NCI-H2029 treated with DMSO at 0.1 percent for 48 hours (cell line): Measurements from ENCODE around the gene ZP1.

Experiments used
- DNase-seq: peaks from one replicate; lab custom pipeline; 2025; lab: John Stamatoyannopoulos, UW

The ZP1 gene

DNA sequence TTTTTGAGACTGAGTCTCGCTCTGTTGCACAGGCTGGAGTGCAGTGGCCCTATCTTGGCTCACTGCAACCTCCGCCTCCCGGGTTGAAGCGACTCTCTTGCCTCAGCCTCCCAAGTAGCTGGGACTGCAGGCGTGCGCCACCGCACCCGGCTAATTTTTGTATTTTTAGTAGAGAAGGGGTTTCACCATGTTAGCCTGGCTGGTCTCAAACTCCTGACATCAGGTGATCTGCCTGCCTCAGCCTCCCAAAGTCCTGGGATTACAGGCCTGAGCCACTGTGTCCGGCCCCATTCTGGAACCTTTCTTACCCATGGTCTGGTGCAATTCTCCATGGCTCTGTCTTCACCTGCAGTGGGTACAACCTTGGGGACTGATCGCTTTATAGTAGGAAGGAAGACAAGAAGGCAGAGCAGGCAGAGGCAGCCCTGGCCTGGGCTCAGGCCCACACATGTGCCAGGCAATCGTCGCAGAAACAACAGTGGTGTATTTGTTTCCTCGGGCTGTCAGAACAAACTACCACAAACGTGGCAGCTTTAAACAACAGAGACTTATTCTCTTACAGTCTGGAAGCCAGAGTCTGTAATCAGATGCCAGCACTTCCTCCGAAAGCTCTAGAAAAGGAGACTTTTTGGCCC, 7.6 kb upstream of the ZP1 start:
- DNase-seq = no peak

DNA sequence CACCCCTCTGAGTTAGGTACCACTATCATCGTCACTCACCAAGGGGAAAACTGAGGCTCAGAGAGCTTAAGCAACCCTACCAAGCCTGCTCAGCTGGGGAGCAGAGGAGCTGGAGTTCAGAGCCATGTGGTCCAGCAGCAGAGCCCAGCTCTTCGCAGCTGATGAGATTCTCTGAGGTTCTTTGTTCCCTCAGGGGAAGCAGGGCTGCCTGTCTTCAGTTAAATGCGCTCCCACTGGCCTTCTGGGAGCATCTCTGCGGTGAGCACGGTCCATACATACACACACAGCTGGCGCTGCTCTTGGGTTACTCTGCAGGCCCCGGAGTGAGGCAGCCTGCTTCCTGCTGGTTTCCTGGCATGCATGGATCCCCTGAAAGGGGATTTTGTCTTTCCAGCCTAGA, 6.4 kb upstream of the ZP1 start:
- DNase-seq = no peak

DNA sequence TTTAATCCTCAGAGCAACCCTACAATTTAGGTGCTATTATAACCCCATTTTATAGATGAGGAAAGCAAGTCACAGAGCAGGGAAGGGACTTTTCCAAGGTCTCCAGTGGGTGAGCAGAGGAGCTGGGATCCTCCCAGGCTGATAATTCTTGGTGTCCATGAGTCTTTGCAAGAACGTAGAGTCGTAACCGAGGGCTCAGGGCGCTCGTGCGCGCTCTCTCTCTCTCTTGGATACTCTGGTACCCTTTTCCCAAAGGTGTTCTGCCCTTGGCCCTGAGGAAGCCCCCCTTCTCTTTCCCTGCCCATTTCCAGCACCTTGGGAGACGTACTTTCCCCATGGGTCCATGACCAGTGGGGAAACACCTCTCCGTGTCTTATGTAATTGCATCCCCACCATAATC, 5.2 kb upstream of the ZP1 start:
- DNase-seq = no peak

DNA sequence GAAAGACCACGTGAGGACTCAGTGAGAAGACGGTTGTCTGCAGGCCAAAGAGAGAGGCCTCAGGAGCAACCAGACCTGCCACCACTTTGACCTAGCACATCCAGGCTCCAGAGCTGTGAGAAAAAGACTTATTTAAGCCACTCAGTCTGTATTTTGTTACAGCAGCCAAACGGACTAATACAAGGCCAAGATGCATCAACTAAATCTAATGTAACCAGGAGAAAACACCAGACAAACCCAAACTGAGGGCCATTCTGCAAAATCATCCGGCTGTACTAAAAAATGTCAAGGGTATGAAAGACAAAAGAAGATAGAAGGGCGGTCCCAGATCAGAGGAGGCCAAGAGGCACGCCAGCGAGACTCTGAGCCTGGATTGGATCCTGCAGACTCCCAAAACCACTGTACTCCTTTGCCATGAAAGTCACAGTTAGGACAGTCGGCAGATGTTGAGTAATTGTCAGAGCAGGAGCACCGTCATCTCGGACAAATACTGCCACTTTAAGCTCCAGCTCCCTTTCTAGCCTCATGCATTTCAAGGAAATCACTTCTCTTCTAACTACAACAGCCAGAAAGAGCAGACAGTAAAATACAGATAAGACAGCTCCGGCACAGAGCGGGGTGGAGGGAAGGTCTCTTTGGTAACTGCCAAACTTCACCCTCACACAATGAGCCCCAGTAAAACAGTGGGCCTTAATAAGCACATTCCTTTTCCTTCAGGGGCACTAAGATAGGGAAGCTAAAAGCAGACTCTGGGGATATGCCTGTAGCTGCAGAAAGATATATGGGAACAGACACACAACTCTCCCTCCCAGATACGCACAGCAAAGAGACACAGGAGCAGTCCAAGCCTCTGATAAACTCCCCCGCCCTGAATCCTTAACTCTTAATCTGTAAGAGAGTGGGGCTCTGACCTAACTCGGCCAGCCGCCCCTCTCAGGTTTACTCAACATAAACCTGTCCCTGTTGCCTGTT, 3.5 kb upstream of the ZP1 start:
- no peak for DNase-seq

DNA sequence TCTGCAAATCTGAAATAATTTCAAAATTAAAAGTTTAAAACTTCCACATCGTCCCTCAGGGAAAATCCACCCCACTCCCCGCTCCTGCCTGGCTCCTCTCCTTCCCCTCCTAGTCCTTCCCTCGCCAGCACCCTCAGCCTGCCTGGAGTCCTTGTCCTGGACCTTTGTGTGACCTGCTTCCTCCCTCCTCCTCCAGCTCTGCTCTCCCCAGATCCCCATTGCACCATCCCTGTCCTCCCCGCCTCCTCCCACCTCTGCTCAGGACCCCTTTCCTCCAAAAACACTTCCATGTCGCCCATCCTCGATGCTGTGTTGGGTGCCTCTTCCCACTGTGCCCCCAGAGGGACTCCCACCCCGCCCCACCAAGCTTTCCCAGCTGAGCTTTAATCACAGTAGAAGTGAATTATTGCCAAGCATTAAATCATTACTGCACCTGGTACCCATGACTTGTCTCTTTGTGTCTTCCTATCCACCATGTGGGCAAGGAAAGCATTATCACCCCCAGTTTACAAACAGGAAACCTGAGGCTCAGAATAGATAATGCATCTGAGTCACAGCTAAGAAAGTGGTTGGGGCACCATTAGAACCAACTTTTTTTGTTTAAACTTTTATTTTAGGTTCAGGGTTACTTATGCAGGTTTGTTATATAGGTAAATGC, 2.4 kb upstream of the ZP1 start:
- no peak for DNase-seq

DNA sequence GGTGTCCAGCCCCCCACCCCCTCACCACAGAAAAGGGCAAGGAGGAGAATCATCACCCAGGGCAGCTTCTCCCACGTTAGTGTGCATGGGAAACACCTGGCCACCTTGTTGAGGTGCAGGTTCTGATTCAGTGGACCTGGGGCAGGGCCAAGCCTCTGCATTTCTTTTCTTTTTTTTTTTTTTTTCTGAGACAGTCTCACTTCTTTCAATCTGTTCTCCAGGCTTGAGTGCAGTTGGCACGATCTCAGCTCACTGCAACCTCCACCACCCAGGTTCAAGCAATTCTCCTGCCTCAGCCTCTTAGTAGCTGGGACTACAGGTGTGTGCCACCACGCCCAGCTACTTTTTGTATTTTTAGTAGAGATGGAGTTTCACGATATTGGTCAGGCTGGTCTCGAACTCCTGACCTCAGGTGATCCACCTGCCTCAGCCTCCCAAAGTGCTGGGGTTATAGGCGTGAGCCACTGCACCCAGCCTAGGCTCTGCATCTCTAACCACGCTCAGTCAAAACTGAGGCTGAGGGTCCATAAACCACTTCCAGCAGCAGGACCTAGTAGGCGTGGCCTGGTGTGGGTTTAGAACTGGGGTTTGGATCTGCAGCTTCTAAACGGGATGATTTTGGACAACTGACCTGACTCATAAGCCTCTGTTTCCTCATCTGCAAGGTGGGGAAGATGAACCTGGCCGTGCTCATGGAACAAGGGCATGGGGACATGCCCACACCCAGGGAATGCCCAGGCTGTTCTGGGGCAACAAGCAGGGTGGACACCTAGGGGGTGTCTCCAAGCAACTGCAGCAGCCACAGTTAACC, 734 bp downstream of the ZP1 start:
- no peak for DNase-seq

DNA sequence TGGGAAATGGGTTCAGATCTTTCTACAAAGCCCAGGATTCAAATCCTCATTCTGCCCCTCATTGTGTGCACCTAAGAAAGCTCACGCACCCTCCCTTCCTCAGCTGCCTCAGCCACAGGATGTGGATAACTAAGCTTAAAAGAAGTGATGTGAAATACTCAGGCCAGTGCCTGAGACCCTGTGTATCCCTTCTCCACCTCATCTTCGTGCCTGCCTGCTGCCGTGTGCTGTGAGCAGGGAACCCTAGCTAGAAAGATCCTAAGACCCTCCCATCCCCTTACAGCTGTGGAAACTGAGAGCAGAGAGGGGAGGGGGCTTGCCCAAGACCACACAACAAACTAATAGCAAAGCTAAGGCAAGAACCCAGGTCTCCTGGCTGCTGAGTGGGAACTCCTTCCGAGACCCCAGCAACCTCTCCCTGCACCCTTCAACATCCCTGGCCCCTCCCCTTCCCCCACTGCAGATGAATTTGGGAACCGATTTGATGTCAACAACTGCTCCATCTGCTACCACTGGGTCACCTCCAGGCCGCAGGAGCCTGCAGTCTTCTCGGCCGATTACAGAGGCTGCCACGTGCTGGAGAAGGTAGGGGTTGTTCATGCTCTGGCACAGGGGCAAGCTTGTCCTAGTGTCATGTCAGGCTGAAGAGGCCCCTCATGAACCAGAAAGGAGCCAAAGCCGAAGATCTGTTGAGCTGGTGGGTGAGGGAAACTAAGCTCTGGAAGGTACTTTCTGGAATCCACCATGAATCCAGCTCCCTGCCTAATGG, 1.5 kb downstream of the ZP1 start:
- no peak for DNase-seq

DNA sequence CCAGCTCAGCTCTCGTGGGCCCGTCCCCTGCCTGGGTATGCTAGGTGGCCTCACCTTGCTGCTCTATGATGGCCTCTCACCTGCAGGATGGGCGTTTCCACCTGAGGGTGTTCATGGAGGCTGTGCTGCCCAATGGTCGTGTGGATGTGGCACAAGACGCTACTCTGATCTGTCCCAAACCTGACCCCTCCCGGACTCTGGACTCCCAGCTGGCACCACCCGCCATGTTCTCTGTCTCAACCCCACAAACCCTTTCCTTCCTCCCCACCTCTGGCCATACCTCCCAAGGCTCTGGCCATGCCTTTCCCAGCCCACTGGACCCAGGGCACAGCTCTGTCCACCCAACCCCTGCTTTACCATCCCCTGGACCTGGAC, 2.1 kb downstream of the ZP1 start:
- no peak for DNase-seq

DNA sequence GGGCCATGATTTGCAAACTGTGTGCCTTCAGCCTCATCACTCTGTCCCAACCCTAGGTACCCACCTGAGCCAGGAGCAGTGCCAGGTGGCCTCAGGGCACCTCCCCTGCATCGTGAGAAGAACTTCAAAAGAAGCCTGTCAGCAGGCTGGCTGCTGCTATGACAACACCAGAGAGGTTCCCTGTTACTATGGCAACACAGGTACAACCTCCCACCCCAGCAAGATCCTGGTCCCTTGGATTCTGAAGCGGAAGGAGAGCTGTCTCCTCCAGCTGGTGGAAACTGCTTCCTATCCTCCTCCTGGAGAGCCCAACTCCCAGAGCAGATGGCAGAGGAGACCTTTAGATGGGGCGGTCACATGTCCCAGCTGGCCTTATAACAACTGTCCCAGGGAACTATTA, 2.9 kb downstream of the ZP1 start:
- DNase-seq = no peak

DNA sequence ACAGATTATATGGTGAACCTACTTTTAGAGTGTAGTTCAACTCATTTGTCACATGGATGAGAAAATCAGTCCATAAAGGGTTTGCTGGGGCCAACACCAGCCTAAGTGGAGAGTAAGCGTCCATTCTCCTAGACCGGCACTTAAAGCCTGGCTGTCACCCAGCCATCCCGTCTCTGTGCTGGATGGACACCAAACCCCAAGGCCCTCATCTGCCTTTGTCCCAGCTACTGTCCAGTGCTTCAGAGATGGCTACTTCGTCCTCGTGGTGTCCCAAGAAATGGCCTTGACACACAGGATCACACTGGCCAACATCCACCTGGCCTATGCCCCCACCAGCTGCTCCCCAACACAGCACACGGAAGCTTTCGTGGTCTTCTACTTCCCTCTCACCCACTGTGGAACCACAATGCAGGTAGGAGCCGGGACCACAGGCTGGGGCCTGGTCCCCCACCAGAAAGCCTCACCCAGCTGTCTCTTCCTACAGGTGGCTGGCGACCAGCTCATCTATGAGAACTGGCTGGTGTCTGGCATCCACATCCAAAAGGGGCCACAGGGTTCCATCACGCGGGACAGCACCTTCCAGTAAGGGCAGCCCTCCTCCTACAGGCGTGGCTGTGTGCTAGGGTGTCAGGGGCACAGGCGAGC, 3.5 kb downstream of the ZP1 start:
- DNase-seq = no peak

DNA sequence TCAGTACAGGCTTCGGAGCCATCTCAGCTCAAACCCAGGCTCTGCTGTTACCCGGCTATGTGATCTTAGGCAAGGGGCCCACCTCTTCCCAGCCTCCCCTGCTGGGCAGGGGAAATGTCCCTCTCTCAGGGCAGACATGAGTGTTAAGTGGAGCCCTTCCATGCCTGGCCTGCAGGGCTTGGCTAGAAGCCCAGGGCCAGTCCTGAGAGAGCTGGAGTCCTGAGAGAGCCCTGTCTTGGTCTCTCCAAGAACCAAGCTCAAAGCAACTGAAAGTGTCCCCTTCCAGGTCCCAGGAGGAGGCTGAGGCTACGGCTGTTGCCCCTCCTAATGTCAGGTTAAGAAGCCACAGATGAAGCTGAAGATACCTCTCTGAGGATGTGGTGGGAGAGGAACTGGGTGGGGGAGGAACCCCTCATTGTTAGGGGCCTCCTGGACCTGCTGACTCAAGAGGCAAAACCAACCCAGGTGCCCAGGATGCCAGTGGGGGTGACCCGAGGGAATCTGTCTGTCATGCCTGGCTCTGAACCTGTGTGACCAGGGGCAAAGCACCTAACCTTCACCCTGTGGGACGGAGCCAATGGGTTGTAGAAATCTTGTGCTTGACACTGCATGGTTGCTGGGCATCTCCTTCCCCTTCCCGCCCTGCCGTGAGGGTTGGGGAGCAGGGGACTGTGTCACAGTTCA, 4.2 kb downstream of the ZP1 start:
- DNase-seq = no peak

DNA sequence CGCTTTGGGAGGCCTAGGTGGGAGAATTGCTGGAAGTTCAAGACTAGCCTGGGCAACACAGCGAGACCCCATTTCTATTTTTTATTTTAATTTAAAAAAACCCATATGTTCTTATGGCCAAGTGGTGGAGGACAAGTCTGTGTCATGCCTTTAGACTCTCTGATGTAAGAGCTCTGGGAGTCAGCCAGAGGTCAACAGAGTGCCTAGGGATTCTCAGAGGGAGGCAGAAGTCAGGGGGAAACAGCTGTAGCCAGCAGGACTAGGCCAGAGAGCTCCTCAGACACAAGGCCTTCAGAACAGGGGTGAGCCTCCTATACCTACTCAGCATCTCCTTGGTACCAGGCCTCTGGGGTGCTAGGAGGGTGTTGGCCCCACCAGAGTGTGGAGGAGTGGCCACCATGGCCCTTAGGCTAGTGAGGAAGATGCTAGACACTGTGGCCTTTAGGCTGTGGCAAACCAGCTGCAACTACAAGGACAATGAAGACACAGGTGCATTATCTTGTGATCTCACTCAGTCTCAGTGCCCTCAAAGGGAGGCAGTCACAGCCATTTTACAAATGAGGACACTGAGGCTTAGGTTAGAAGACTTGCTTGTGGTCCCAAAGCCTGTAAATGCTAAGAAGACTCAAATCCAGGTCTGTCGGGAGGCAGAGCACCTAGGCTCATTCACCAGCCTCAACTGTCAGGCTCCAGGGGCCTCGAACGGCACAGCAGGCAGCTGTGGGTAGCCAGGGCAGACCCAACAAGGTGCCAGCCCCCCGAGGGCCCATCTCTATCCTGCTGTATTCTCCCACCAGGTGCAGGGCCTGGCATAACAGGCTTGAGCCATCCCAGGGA, 5.0 kb downstream of the ZP1 start:
- no peak for DNase-seq

DNA sequence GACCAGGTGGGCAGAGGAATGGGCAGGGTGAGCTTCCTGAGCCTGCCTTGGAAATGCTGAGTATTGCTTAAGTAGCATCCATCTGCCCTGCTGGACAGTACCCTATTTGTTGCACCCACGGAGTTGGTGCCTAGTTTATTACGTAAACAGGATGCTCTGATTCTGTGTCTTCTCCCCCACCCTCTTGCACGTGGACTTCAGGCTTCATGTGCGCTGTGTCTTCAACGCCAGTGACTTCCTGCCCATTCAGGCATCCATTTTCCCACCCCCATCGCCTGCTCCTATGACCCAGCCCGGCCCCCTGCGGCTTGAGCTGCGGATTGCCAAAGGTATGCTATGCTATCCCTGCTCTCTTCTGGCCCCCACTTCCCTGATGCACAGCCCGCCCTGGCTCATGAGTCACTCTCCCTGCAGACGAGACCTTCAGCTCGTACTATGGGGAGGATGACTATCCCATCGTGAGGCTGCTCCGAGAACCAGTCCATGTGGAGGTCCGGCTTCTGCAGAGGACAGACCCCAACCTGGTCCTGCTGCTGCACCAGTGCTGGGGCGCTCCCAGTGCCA, 5.7 kb downstream of the ZP1 start:
- DNase-seq = no peak

DNA sequence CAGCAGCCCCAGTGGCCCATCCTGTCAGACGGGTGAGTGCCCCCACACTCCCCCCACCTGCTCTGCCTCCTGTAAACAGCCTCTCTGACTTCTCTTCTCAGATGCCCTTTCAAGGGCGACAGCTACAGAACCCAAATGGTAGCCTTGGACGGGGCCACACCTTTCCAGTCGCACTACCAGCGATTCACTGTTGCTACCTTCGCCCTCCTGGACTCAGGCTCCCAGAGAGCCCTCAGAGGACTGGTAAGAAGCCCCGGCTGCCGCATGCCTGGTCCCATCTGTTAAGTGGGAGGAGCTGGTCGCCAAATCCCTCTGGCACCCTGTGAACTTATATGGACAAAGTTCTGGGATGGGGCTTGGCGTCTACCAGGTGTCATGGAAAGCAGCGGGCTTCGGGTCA, 6.2 kb downstream of the ZP1 start:
- no peak for DNase-seq

DNA sequence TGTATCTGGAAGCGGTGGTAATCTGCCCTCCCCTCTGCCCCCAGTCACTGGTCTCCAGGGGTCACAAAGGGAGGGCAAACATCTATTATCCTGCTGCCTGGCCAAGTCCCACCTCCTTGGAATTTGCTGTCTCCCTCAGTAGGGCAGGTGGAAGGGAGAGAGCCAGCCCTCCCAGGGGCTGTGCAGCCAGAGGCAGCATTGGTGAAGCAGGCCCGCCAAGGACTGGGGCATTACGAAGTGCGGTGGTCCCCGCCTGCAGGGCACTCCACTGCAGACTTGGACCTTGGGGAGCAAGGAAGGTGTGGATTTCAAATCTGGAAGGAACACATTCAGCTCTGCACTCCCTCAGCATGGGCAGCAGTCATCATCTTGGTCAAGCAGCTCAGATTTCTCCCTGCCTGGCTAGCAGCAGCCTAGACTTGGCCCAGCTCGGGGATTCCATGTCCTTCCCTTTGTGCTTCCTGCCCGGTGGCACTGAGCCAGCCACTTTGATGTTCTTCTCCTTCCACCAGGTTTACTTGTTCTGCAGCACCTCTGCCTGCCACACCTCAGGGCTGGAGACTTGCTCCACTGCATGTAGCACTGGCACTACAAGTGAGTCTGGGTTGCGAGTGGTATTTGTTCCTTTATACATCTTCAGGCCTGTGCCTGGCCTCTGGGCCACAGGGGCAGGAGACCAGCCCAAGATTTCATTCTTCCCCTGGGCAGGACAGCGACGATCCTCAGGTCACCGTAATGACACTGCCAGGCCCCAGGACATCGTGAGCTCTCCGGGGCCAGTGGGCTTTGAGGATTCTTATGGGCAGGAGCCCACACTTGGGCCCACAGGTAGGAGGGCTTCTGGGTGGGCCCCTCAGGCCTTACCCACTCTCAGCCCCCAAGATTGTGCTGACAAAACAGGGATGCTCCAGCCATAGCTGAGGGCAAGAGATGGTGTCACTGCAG, 7.4 kb downstream of the ZP1 start:
- DNase-seq = no peak

DNA sequence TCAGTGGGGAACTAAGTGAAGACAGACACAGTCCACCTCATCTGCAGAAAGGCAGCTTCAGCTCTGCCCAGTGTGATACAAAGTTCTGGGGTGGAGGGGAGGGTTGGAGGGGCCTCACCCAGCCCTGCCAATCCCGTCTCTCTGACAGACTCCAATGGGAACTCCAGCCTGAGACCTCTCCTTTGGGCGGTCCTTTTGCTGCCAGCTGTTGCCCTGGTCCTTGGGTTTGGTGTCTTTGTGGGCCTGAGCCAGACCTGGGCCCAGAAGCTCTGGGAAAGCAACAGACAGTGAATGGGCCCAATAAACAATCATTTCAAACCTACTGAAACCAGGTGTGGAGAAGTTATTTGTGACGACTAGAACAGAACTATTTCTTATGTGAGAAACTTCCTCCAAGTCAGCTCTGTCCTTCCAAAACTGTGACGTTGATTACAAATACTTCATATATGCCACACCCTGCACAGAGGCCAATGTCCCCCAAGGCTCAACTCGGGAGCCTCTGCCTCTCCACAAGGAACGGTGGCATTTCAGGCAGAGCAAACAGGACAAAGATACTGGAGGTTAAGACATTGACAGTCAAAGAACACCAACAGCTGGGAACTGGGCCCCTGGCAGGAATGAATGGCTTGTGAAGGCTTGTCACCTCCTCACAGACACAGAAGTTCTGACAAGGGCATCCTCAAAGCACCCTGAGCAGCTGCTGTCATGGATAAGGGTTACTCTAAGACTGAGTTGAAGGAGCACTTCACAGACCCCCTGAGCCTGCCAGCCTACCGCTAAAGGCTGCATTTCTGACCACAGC, 8.2 kb downstream of the ZP1 start:
- no peak for DNase-seq

DNA sequence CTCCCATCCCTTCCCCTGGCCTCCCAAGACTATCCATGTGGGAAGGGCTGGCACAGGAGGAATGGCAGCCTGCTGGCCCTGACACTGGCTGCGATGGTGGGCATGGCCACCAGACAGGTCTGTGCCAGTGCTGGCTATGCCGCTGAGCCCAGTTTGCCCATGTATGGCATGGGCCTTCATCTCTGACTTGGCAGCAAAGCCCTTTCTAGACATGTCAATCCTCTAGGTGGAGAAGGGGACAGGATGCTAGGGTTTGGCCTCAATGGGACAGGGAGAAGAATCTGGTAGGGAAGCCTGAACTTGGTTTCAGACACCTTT, 8.8 kb downstream of the ZP1 start:
- no peak for DNase-seq
